ENCODE results near the gene ZNF714. TPM values are rescaled to one million over a fixed set of nuclear protein-coding genes. Genes with fewer than 3 reads are reported as not detected.
"Not testable (repeated sequence)": the region's sequence is repeated elsewhere in the genome, so short reads cannot be mapped to it uniquely, and the experiment has no call there.

Gene ZNF714
- total and polyA plus RNA-seq, 8 donors: 1.2 to 6.3 (median 2.9) TPM

GRCh38 chr19:21135433-21135832 lies 53.4 kb downstream of the ZNF714 start:
- Histone ChIP-seq H3K27ac (no peak overlapping the region), H3K27me3 (no peaks in the 10 kb centered on the region), H3K4me3 (no peak overlapping the region), H3K9me3 (no peaks in the 10 kb centered on the region), H3K4me1 (no peaks in the 10 kb centered on the region), H3K36me3 (no peaks in the 10 kb centered on the region)
- TF ChIP-seq, protein P1, sequence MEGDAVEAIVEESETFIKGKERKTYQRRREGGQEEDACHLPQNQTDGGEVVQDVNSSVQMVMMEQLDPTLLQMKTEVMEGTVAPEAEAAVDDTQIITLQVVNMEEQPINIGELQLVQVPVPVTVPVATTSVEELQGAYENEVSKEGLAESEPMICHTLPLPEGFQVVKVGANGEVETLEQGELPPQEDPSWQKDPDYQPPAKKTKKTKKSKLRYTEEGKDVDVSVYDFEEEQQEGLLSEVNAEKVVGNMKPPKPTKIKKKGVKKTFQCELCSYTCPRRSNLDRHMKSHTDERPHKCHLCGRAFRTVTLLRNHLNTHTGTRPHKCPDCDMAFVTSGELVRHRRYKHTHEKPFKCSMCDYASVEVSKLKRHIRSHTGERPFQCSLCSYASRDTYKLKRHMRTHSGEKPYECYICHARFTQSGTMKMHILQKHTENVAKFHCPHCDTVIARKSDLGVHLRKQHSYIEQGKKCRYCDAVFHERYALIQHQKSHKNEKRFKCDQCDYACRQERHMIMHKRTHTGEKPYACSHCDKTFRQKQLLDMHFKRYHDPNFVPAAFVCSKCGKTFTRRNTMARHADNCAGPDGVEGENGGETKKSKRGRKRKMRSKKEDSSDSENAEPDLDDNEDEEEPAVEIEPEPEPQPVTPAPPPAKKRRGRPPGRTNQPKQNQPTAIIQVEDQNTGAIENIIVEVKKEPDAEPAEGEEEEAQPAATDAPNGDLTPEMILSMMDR (IDR thresholded peaks at IDR 0.05): no peak
- intact Hi-C loops (cut with DNase I): no loop called here
- FAIRE-seq (no peak), ATAC-seq (no peak), DNase-seq (no peak)
- 83 to 89% methylated on average over 8 of the region's 8 CpGs for WGBS, 2 donors

DNA sequence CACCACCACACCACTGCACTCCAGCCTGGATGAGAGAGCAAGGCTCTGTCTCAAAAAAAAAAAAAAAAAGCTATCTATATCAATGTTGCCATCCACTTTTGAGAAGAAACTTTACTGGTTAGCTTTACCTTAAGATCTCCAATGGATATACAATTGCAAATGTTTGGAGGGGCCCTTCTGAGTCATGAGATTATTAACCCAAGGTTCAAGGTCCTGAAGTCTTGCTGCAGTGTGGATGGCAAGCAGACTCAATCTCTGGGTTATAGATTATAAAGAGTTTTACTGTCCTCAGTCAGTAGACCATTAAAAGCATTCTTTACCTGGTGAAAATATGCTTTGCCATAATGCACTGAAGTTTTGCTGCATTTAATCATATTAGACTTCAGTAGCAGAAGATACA lies 56.1 kb downstream of the ZNF714 start:
- no peak for DNase-seq
- ATAC-seq: no peak
- Histone ChIP-seq H3K9me3 (no peaks in the 10 kb centered on the region), H3K4me3 (no peak overlapping the region), H3K36me3 (no peaks in the 10 kb centered on the region), H3K4me1 (peaks cover 5 to 6% (median 5%) of the 10 kb centered on the region in 3 donors), H3K27me3 (no peaks in the 10 kb centered on the region), H3K27ac (no peak overlapping the region)
- intact Hi-C loops (cut with DNase I): no loop called here
- no peak for FAIRE-seq
- TF ChIP-seq, protein P1 (IDR thresholded peaks at IDR 0.05): no peak

DNA sequence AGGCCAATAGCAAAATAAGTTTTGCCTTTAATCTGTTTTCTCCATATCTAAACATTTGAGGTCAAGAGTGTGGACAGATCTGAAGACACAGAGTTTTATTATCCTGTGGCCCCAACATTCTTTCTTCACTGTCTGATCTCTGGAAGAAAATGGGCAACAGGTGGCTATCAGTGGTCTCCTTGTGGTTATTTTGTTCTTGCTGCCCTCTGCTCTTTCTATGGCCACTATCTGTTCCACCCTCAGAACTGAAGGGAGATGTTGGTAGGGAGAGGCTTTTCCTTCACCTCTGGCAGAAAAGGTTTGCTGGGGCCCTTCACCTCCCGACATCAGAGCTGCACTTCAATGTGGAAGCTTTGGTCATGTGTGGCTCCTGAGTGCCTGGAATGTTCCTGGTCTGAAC lies 59.0 kb downstream of the ZNF714 start:
- peak overlapping the region in 1 of 4 donors; percentile 76 for H3K27ac ChIP-seq
- H3K9me3 ChIP-seq; FAIRE-seq; DNase-seq; H3K27me3 ChIP-seq; intact Hi-C loops (cut with DNase I); H3K36me3 ChIP-seq; H3K4me3 ChIP-seq; ATAC-seq: not testable (repeated sequence)
- H3K4me1 ChIP-seq: peaks cover 5 to 13% (median 6%) of the 10 kb centered on the region in 3 donors
- WGBS, 2 donors: 70 to 75% methylated on average over 1 of the region's 1 CpG

GRCh38 chr19:21141787-21142464 lies 59.9 kb downstream of the ZNF714 start, which contains the start of gene ZNF431:
ZNF431 (plus strand) TSS chr19:21142040; CDS start chr19:21142184, 144 bp downstream.
- WGBS, 2 donors: 0% methylated on average over 30 of the region's 30 CpGs
- Histone ChIP-seq H3K4me3 (peak within 1 kb of the TSS; percentile 55 to 73 (median 68)), H3K27me3 (no peaks in the 10 kb centered on the region), H3K27ac (peak within 1 kb of the TSS; percentile 42 to 76 (median 58)), H3K4me1 (peaks cover 5 to 13% (median 6%) of the 10 kb centered on the region in 3 donors), H3K36me3 (peaks cover 0 to 9% (median 0%) of the 10 kb centered on the region in 3 donors), H3K9me3 (no peaks in the 10 kb centered on the region)
- peak; percentile 98 to 99 (median 98) for ATAC-seq
- DNase-seq: peak; percentile 84 to 94 (median 88)
- FAIRE-seq: peak; percentile 86
- intact Hi-C loops (cut with DNase I): no loop called here
- TF ChIP-seq, protein P1 (IDR thresholded peaks at IDR 0.05): no peak

- DNase-seq (no peak), ATAC-seq (no peak), FAIRE-seq (no peak)
- no peaks in the 10 kb centered on the region for H3K27me3 ChIP-seq
- 71 to 83% methylated on average over 5 of the region's 5 CpGs for WGBS, 2 donors
- H3K36me3 ChIP-seq: peaks cover 0 to 9% (median 0%) of the 10 kb centered on the region in 3 donors
- H3K27ac ChIP-seq: no peak overlapping the region
- no peaks in the 10 kb centered on the region for H3K9me3 ChIP-seq
- TF ChIP-seq, protein P1 (IDR thresholded peaks at IDR 0.05): no peak
- no peak overlapping the region for H3K4me3 ChIP-seq
- H3K4me1 ChIP-seq: peaks cover 5 to 13% (median 6%) of the 10 kb centered on the region in 3 donors
- intact Hi-C loops (cut with DNase I): no loop called here
Observed at GRCh38 chr19:21143428-21143827, 61.4 kb downstream of the ZNF714 start.

Measured in pancreas (tissue), 10 donors.